OCI-LY3 (cell line): ENCODE results near the gene GOLGA2.

Experiments
- H2AFZ ChIP-seq: fragments of 200-600, 300-600 bp; shearing (Covaris generic); 2 replicates; pipeline ENCODE4 v1.6.0; 2014; ENCODE audit warnings: antibody characterized with exemption, low read depth, low read length
- H3K27ac ChIP-seq: fragments of 200-600, 300-600 bp; sonication (generic); 2 replicates; pipeline ENCODE4 v1.5.1; 2014; ENCODE audit warnings: mild to moderate bottlenecking, low read length, moderate library complexity, mixed read lengths
- H3K27me3 ChIP-seq: fragments of 200-600, 300-600 bp; sonication (generic); 2 replicates; pipeline ENCODE4 v1.6.1; 2014; ENCODE audit warnings: low read depth, low read length, mixed read lengths
- H3K36me3 ChIP-seq: fragments of 200-600, 300-600 bp; sonication (generic); replicated peaks from 2 replicates; pipeline ENCODE3; 2014; ENCODE audit warnings: low read depth, low read length, mixed read lengths
- H3K4me1 ChIP-seq: fragments of 300-600, 200-600 bp; sonication (generic); 2 replicates; pipeline ENCODE4 v1.6.1; 2014; ENCODE audit warnings: low read length, mixed read lengths
- H3K4me2 ChIP-seq: fragments of 200-600, 300-600 bp; sonication (generic); 2 replicates; pipeline ENCODE4 v1.6.1; 2014; ENCODE audit warnings: low read length, mixed read lengths
- H3K4me3 ChIP-seq: fragments of 300-600, 200-600 bp; sonication (generic); 2 replicates; pipeline ENCODE4 v1.5.1; 2014; ENCODE audit warnings: antibody characterized with exemption, mild to moderate bottlenecking, low read length, moderate library complexity
- H3K79me2 ChIP-seq: fragments of 300-600, 200-600 bp; shearing (Covaris generic); 2 replicates; pipeline ENCODE4 v1.6.1; 2014; ENCODE audit warnings: mild to moderate bottlenecking, low read length, mixed read lengths
- H3K9ac ChIP-seq: fragments of 300-600, 200-600 bp; shearing (Covaris generic); 2 replicates; pipeline ENCODE4 v1.6.0; 2014; ENCODE audit warnings: mild to moderate bottlenecking, low read length, moderate library complexity
- H3K9me3 ChIP-seq: fragments of 200-600, 300-600 bp; shearing (Covaris generic); 2 replicates; pipeline ENCODE4 v1.6.1; 2014; ENCODE audit warnings: low read length, mixed read lengths; ENCODE audit not compliant: insufficient read depth
- H4K20me1 ChIP-seq: fragments of 200-600, 300-600 bp; sonication (generic); 2 replicates; pipeline ENCODE4 v1.6.1; 2016; ENCODE audit warnings: low read length, mixed read lengths; ENCODE audit not compliant: insufficient read depth
- CTCF ChIP-seq: fragments of 200-600, 300-600 bp; sonication (generic); IDR thresholded peaks from 2 replicates; pipeline ENCODE4 v1.5.1; 2014; ENCODE audit warnings: antibody characterized with exemption, low read length, low read depth
- EZH2phosphoT487 ChIP-seq: fragments of 200-600 bp; shearing (Covaris generic); IDR thresholded peaks from 2 replicates; pipeline ENCODE4 v1.6.1; 2018; ENCODE audit warnings: antibody characterized with exemption, mixed run types, low read depth

GOLGA2 gene

DNA sequence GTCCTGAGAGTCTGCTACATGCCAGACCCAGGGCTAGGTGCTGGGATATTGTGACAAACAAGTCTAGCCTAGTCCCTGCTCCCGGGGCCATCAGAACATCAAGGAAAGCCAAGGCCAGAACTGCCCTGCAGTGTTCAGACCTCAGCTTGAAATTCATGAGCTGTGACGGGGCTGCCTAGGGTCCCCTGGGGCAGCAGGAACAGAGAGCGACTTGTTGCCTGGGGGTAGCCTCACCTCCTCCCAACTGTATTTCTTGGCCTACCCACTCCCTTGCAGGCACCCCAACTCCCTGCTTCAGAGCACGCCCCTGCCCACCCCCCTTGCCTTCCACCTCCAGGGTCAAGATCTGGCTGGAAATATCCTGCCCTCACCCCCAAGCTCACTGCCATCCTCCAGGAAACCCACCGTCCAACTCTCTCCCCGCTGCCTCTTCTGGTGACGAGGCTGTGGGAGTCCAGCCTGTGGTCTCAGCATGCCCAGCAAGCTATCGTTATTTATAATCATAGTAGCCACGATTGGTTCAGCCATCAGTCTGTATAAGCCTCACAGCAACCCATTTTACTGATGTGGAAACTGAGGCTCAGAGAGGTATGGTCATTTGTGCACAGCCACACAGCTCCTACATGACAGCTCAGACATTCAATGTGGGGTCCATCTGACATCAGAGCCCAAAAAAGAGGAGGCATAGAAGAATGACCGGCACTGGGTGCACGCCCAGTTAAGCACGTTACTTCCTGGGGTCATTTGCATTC, 61.9 kb downstream of the GOLGA2 start:
- Histone ChIP-seq H3K4me2 (no peak overlapping the region), H3K36me3 (no peaks in the 10 kb centered on the region), H3K9me3 (no peaks in the 10 kb centered on the region), H4K20me1 (no peaks in the 10 kb centered on the region), H3K27me3 (peaks cover 13% of the 10 kb centered on the region), H3K27ac (no peak overlapping the region), H3K79me2 (no peaks in the 10 kb centered on the region), H3K4me3 (no peak overlapping the region), H2AFZ (no peak overlapping the region), H3K4me1 (peaks cover 8% of the 10 kb centered on the region), H3K9ac (no peak overlapping the region)
- TF ChIP-seq EZH2phosphoT487 (no peak), CTCF (no peak)

DNA sequence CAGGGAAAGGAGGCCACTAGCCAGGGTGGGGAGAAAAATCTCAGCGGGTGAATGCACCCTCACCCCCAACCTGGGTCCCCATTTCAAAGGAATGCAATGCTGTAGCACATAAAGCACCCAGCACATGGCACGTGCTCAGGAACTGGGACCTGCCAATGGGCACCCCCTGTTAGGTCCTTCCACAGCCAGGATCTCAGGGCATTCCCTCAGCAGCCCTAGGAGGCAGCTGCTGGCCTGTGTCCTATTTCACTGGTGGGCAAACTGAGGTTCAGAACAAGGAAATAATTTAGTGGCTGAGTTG, 63.9 kb downstream of the GOLGA2 start:
- Histone ChIP-seq H3K36me3 (no peaks in the 10 kb centered on the region), H3K9ac (no peak overlapping the region), H4K20me1 (no peaks in the 10 kb centered on the region)

GRCh38 chr9:128211186-128211980, 64.4 kb downstream of the GOLGA2 start:
- TF ChIP-seq EZH2phosphoT487: no peak
- TF ChIP-seq CTCF: no peak
- no peak overlapping the region for H3K27ac ChIP-seq
- H3K9me3 ChIP-seq: no peaks in the 10 kb centered on the region
- no peak overlapping the region for H3K4me3 ChIP-seq
- no peaks in the 10 kb centered on the region for H3K4me1 ChIP-seq
- no peaks in the 10 kb centered on the region for H3K36me3 ChIP-seq
- H3K4me2 ChIP-seq: no peak overlapping the region
- no peaks in the 10 kb centered on the region for H4K20me1 ChIP-seq
- H3K9ac ChIP-seq: no peak overlapping the region
- H3K27me3 ChIP-seq: peaks cover 18% of the 10 kb centered on the region
- H2AFZ ChIP-seq: no peak overlapping the region
- H3K79me2 ChIP-seq: no peaks in the 10 kb centered on the region

More for the DNA sequence above, 63.9 kb downstream of the GOLGA2 start:
- Histone ChIP-seq H3K9me3 (no peaks in the 10 kb centered on the region), H3K79me2 (no peaks in the 10 kb centered on the region), H3K4me1 (no peaks in the 10 kb centered on the region), H2AFZ (no peak overlapping the region), H3K27ac (no peak overlapping the region), H3K4me2 (no peak overlapping the region), H3K4me3 (no peak overlapping the region), H3K27me3 (peaks cover 14% of the 10 kb centered on the region)
- TF ChIP-seq CTCF (no peak), EZH2phosphoT487 (no peak)

DNA sequence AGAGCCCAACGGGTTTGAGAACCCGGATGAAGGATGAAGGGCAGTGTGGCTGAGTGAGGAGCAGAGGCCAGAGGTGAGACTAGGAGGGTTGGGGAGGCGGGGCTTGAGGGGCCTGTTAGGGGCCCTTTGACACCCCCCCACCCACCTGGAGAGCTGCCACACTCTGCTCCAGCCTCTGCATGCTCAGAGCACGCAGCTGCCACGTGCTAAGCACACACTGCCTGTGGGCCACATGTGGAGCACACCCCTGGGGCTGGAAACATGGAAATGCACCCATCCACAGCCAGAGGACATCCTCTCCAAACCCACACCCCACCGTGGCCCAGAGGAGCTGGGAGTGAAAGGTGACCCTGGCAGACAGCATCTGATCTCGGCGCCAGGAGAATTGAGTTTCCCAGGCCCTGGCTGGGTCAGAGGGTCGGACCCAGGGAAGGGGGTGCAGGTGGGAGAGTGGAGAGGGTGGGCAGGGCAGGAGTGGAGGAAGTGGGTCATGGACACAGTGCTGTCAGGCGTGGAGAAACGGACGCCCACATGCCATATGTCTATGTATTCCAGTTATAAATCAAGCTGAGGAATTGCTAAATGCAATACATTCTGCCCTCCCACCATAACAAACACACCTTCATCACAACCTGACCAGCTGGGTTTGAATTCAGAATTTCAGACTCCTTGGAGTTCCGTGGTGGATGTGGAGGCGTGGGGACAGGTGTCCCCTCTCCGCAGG, 66.7 kb downstream of the GOLGA2 start:
- no peaks in the 10 kb centered on the region for H3K9me3 ChIP-seq
- H3K36me3 ChIP-seq: no peaks in the 10 kb centered on the region
- H3K4me1 ChIP-seq: no peaks in the 10 kb centered on the region
- TF ChIP-seq CTCF: no peak
- TF ChIP-seq EZH2phosphoT487: no peak
- no peak overlapping the region for H3K4me2 ChIP-seq
- H3K9ac ChIP-seq: no peak overlapping the region
- H3K4me3 ChIP-seq: no peak overlapping the region
- no peaks in the 10 kb centered on the region for H4K20me1 ChIP-seq
- H3K27me3 ChIP-seq: peaks cover 34% of the 10 kb centered on the region
- no peak overlapping the region for H2AFZ ChIP-seq
- no peaks in the 10 kb centered on the region for H3K79me2 ChIP-seq
- no peak overlapping the region for H3K27ac ChIP-seq
